GM19467 (cell line): ENCODE measurements around the gene SRMS.
"Not testable (repeated sequence)": the region's sequence is repeated elsewhere in the genome, so short reads cannot be mapped to it uniquely, and the experiment has no call there.

Experiments used
- ATAC-seq: cut with Tn5 transposase; IDR thresholded peaks from one replicate; pipeline ENCODE4 v1.9.1; 2021; ENCODE audit warnings: mild to moderate bottlenecking, moderate library complexity; ENCODE audit not compliant: unreplicated experiment

Gene SRMS

DNA sequence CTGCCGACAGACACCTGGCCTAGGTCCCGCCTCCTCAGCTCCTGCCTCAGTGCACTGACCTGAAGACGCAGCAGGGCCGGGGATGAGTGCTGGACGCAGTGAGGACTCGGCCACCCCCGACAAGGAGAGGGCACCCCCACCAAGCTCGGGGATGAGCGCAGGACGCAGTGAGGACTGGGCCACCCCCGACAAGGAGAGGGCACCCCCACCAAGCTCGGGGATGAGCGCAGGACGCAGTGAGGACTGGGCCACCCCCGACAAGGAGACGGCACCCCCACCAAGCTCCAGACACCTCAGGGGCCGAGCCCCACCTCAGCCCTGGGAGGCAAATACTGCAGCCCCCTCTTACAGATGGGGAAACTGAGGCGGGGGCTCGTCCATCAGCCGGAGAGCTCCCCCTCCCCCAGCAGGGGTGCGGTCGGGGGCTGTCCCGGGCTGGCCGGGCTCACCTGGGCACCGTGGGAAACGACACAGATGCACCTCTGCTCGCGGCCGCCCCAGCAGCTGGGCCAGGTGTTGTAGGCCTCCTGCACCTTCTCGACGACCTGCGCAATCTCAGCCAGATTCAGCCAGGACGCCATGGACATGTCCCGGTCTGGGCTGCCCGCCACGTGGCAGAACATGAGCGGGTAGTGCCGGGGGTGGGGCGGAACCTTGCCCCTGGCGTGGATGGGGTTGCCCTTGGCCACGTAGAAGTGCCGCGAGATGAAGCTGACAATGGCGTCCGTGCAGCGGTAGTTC is 19.0 kb upstream of the SRMS start:
- ATAC-seq, result no peak

DNA sequence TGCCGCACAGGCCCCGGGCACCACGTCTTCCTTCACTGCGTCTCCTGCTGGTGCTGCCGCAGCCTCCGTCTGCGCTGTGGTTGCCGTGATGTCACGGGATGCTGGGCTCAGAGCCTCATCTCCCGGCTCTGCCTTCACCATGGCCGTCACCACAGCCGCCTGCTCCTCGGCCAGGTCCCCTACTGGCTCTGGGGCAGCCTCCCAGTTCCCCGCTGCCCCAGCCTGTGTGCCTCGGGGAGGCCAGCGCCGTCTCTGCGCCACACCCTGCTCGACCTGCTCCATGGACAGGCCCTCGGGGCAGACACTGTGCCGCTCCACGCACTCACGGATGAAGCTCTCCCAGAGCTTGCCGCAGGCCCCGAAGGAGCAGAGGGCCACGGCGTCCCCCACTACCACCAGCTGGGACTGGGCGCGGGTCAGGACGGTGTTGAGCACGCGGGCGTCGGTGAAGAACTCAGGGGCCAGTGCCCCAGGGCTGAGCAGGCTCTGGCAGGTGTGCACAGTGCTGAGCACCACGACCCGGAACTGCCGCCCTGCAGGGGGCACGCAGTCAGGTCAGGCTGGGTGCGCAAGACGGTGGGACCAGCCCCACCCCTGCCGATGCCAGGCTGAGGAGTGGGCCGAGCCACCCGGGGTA is 18.3 kb upstream of the SRMS start:
- no peak for ATAC-seq

DNA sequence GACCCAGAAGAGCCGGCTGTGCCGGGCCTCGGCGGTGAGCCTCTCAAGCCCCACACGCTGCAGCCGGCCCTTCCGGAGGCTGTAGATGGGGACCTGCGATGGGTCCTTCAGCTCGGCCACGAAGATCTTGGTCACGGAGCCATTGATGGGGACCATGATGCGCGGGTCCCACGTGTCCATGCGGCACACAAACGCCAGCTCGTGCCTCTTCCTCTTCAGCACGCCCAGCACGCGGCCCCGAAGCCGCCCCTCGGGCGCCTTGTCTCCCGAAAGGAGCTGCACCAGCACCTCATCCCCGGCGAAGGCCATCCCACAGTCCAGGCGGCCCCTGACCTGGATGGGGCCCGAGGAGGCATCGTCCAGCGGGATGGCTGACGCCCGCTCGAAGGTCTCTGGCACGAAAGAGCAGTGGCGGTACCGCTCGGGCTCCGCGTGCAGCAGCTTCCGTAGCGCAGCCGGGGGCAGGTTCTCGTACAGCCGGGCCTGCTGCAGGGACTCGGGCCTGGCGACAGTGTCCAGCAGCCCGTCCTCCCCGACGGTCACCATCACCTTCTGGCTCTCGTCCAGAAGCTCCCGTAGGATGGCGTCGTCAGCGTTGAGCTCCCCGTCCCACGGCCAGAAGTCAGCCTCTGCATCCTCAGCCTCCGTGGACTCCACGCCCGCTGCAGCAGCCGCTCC is 17.6 kb upstream of the SRMS start:
- ATAC-seq, result no peak

DNA sequence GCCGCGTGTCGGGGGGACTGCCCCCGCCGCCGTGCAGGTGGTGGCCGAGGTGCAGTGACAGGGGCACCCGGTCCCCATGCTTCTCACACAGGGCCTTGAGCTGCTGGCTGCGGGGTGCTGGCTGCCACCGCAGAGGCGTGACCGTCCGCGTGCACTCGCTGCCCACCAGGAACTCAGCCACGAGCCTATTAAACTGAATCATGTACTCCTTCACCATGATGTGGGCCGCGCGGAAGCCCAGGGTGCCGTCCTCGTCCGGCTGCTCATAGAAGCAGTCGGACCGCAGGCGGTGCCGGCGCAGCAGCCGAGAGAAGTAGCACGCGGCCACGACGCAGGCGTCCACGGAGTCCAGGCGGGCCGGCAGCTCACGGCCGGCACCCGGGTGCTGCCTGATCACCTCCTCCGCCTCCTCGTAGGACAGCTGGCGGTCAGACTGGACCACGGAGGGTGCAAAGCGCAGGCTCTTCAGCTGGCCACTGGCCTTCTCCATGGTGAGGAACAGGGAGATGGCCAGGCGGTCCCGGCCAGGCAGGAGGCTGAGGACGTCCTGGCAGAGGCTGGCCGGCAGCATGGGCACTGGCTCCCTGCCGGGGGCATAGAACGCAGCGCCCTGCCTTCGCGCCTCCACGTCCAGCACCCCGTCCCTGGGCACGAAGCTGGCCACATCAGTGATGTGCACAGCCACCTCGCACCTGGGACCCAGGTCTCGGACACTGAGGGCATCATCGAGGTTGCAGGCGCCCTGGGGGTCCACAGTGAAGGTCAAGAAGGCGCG is 16.7 kb upstream of the SRMS start:
- no peak for ATAC-seq

DNA sequence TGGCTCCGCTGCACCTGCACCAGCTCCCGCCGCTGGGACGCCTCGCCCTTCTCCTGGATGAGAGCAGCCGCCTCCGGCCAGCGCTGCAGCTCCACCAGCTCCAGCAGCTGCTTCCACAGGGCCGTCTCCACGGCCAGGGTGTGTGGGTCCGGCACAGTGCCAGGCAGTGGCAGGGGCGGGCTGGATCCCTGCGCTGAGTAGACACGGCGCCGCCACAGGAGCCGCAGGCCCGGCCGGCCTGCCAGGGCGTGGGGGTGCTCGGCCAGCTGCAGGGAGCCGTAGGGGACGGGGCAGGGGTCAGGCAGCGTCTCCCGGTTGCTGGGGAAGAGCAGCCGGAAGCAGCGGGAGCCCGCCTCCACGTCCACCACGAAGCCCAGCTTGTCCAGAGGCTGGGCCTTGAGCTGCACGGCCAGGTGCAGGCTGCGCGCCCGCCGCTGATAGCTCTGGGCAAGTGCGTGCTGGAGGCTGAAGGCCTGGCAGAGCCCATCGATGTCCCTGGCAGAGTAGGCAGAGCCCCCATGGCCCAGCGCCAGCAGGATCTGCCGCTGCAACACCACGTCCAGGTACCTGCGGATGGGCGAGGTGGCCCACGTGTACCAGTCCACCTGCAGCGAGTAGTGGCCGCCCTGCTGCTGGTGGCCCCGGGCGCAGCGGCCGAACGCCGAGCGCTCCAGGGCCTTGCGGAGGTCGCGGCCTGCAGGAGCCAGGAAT is 15.8 kb upstream of the SRMS start:
- ATAC-seq, result no peak

DNA sequence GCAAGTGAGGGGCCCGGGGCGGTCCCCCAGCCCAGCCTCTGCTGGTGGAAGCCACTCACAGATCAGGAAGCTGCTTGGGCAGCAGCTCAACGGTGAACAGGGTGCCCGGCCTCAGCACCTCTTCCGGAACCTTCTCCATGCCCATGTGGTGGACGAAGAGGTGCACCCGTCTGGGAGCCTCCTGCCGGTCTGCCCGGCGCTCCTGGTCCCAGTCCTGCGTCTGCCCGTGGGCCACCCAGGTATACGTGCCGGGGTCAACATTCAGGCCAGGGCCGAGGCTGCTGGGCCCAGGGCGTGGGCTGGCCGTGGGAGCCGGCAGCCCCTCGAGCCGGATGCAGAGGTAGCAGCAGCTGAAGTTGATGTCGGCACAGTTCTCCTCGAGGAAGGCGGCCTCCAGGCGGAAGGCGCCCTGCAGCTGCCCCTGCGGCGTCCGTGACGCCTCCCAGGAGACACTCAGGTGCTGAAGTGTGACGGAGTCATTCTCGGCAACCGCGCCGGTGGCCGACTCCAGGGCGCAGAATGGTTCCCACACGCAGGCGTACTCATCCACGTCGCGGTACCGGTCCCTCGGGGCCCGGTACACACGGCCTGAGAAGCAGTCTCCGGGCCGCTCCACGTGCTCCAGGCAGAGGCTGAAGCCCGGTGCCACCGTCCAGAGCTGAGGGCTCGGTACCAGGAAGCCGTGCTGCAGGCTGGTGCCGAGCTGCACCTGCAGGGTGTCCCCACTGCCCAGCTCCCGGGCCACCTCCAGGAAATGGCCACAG is 15.1 kb upstream of the SRMS start:
- ATAC-seq, result no peak

DNA sequence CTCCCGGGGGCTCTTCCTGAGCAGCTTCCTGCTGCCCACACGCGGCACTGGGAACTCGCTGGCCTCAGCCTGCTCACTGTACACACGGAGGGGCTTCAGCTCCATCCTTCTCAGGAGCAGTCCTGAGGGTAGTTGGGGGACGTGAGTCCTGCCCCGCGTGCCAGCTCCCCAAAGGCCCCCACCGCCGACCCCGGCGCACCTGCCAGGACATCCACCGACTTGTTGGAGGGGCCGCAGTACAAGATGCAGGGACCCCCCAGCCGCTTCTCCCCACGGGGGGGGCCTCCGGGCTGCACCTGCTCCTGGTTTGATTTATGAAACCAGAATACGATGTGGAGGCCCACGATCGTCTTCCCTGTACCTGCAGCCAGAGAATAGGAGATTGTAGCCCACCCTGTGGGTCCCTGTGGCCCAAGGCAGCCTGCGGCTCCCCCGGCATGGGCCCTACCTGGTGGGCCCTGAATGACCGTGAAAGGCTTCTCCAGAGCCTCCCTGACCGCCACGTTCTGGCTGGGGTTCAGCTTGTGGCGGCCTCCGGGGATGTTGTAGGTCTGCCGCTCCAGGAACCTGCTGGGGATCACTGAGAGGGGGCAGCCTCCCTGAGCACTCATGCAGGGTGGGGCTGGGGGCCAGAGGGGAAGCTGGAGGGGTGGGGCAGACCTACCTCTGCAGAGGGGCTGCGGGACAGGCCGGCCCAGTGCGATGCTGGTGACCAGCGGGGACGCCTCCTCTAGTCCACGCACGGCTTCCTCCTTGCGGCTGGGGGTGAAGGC is 14.3 kb upstream of the SRMS start:
- no peak for ATAC-seq

DNA sequence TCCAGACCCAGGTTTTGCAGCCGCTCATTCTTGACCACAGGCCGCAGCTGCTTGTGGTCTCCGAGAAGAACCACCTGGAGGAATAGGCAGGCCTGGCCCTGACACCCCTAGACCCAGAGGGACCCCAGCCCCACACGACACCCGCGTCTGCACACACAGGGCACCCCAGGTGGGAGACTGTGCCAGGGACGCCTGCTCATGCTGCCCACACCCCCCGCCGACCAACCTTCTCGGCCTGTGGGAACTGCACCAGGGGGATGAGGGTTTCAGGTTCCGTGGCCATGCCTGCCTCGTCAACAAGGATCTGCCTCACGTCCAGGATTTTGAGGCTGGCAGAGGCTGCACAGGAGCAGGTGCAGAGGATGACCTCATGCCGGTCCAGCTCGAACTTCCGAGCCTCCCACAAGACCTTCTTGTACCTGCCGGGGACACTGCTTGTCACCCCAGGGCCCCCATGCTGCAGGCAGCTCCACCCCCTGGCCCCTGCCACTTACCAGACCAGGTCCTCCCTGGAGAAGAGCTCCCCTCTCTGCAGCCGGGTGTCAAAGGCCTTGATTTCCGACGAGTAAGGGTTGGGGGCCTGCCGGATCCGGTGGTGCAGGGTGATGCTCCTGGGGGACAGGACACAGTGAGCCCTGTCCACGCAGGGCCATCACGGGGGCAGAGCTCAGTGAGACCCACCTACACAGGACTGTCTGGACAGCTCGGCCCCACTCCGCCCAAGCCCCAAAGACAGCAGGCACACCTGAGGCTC is 13.5 kb upstream of the SRMS start:
- no peak for ATAC-seq

DNA sequence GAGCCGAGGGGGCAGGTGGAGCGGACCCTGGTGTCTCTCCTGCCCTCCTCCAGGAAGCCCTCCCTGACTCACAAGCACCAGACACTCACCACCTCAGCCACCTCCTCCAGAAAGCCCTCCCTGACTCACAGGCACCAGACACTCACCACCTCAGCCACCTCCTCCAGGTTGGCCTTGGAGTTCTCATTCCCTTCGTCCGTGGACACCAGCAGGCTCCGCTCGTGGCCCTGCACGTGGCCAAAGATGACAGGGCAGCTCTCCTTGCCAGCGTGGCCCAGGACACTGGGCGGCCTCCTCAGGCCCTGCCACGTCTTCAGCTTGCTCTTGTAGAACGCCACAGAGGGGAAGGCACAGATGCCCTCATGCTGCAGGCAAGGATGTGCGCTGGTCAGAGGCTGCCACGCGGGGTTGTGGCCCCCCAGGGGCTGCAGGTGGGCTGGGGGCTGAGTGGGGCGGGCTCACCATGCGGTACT is 12.8 kb upstream of the SRMS start:
- no peak for ATAC-seq

DNA sequence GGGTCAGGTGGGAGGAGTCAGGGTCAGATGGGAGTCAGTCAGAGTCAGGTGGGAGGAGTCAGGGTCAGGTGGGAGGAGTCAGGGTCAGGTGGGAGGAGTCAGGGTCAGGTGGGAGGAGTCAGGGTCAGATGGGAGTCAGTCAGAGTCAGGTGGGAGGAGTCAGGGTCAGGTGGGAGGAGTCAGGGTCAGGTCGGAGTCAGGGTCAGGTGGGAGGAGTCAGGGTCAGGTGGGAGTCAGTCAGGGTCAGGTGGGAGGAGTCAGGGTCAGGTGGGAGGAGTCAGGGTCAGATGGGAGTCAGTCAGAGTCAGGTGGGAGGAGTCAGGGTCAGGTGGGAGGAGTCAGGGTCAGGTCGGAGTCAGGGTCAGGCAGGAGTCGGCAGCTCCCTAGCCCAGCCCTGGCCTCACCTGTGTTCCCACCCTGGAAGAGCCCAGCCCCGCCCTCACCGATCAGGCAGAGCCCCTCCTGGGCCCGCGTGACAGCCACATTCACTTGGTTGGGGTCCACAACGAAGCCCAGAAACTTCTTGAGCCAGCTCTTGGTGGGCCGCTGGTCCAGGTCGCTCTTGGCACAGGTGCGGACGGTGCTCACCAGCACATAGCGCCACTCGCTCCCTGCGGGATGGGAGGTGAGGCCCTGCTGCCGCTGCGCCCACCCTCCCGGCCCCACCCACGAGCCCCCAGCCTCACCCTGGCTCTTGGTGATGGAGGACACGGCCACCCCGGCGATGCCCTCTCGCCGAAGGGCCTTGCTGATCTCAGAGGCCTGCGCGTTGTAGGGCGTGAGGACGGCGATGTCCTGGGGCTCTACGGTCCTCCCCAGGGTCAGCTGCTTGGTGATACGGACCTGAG is 12.2 kb upstream of the SRMS start:
- not testable (repeated sequence) for ATAC-seq

DNA sequence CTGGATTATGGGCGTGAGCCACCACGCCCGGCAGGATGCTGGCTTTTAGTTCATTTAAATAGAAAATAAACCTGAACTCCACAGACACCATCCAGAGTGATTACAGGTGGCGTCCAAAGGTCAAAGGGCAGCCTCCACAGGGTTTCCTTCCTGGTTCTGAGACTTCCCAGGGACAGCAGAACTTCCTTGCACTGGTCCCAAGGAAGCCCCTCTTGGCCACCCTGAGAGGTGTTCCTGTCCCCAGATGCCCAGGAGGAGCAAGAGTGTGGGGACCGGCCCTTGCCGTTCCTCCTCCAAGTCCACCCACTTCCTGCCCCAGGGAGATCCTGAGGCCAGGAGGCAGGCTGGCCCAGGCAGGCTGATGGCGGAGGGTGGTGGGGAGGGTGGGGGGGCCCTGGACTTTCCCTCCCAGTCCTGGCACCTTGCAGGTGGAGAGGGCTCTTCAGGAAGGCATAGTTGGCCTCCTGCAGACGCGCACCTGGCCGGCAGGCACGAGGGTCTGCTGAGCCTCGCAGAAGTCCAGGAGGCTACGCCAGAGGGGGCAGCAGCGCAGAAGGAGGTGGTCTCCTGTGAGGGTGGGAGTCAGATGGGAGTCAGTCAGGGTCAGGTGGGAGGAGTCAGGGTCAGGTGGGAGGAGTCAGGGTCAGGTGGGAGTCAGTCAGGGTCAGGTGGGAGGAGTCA is 11.4 kb upstream of the SRMS start:
- no peak for ATAC-seq

DNA sequence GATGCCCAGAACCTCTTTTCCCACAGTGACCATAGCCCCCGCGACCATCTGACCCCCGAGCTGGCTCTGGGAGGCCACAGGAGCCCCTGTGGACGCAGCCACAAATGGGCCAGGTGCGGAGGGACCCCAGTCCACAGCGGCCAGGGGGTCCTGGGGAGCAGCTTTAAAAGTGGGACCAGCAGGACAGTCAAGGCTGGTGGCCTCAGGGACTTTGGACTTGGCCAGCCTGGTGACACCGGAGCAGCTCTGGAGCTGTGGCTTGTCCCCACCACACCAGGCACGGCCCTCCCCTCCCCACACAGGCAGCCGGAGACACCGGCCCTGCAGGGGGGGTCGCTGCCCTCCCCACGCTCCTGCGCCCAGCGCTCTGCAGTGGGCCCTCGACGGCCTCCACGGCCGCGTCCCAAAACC is 9.9 kb upstream of the SRMS start:
- ATAC-seq, result no peak

DNA sequence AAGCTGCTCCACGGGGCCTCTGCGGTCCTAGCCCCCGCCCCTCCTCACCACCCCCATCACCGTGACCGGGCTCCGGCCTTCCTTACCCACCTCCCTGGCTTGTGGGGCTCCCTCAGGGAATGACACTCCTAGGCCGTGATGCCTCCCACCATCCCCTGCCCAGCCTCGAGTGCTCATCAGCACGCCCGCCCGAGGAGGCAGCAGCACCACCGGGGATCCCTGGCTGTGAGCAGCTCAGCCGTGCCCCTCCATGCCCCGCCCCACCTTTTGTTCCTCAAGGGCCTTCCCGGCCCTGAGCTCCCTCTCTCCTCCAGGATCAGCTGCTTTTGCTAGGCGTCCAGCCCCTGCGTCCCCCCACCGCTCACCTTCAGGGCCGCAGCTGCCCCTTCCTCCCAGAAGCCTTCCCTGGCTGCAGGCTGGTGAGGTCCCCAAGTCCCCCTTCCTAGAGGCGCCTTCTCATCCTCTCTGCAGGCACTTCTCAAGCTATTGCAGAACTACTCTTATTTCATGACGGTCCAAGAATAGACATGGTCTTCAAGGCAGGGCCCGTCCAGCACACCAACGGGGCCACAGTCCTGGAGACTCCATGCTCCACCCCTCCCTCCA is 9.4 kb upstream of the SRMS start:
- no peak for ATAC-seq

DNA sequence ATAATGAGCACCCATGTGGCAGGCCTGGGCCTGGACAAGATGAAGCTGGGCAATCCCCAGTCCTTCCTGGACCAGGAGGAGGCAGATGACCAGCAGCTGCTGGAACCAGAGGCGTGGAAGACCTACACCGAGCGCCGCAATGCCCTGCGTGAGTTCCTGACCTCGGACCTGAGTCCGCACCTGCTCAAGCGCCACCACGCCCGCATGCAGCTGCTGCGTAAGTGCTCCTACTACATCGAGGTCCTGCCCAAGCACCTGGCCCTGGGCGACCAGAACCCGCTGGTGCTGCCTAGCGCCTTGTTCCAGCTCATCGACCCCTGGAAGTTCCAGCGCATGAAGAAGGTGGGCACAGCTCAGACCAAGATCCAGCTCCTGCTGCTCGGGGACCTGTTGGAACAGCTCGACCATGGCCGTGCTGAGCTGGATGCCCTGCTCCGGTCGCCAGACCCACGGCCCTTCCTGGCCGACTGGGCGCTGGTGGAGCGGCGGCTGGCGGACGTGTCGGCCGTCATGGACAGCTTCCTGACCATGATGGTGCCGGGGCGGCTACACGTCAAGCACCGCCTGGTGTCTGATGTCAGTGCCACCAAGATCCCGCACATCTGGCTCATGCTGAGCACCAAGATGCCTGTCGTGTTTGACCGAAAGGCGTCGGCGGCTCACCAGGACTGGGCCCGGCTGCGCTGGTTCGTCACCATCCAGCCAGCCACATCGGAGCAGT is 8.3 kb upstream of the SRMS start:
- no peak for ATAC-seq

DNA sequence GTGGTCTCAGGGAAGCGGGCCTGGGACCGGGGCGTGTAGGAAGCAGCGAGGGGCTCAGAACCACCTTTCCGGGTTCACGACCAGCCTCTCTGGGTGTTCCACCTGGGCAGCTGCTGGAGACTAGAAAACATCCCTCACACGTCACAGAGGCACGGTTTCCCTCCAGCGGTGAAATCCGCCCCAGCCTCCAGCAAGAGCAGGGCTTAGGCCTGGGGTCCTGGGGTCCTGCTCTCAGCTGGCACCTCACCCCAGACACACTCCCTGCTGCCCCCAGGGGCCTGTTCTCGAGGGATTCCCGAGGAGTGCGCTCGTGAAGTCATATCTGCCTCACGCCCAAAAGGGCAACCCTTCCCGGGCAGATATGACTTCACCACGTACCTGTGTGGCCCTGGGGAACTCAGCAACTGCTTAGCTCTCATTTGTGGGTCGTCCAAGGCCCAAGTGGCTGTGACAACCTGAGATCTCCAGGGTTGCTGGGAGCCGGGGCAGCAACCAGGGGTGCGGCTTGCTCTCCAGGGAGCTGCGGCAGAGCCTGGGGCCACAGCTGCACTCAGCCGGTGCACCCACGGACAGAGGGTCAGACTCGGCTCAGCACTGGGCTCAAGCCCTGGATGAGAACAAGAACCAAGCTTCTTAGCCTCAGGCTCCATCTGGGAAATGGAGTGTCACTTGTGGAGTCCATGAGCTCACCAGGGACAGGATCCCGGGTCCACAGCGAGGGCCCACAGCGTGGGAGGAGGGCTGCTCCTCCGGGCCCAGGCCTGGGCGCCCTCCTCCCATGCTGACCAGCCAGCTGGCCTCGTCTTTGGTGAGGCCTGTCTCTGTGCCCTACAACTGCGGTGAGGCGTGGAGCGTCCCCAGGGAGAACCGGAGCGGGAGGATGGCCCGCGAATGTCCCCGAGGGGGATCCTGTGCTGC is 7.1 kb upstream of the SRMS start:
- no peak for ATAC-seq
